Dedifferentiated amniotic fluid mesenchymal stem cell (primary cell): ENCODE results near the gene RASSF1.

ENCODE experiments used
- DNase-seq: peaks from one replicate; pipeline ENCODE4 v3.0.0-alpha.2; 2016; ENCODE audit errors: extremely low spot score

RASSF1 gene

GRCh38 chr3:50365842-50366220, 25.2 kb upstream of the RASSF1 start:
- DNase-seq, result no peak

GRCh38 chr3:50365080-50365841, 24.6 kb upstream of the RASSF1 start:
- DNase-seq, result no peak

- no peak for DNase-seq
Measured at GRCh38 chr3:50364573-50365079, 24.0 kb upstream of the RASSF1 start.

- no peak for DNase-seq
Measured at GRCh38 chr3:50359760-50360110, 19.1 kb upstream of the RASSF1 start.

- peak; percentile 100 for DNase-seq
Measured at GRCh38 chr3:50358911-50359759, 18.5 kb upstream of the RASSF1 start, which contains the start of gene TMEM115. Gene TMEM115 (minus strand): TSS chr3:50359521. CDS start chr3:50359063, 458 bp downstream.

GRCh38 chr3:50358355-50358910, 17.8 kb upstream of the RASSF1 start:
- DNase-seq, result no peak

- no peak for DNase-seq
Measured at GRCh38 chr3:50357481-50357880, 16.8 kb upstream of the RASSF1 start.

- no peak for DNase-seq
Measured at GRCh38 chr3:50356553-50356952, 15.9 kb upstream of the RASSF1 start.

DNA sequence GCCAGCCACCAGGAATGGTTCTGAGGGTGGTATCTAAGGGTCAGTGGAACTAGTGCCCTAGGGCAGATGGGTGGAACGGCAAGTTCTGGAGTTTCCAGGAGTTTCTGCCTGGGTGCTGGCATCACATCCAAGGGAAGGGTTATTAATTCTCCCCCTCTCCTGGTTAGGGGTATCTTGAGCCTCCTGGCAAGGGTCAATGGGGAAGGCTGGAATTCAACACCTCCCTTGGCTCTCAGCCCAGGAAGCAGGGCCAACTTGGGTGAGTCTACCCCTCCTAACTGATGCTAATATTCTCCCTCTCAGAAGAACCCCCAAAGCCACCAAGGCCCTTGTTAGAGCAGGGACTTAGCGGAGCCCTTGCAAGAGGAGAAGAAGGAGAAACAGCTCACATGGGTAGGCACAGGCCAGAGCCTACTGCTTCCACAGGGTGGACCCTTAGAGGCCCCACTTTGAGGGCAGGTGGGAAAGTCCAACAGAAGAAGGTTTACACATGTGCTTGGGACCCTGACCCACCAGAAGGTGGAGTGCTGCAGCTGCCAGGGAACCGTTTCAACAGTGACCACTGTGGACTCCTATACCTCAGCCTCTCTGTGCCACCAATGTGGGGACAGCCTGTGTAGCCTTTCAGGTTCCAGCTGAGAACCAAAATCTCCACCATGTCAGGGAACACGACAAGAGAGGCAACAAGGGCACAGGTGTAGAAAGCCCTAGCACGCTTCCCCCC, 15.4 kb upstream of the RASSF1 start:
- DNase-seq, result no peak

- DNase-seq, result no peak
Measured at GRCh38 chr3:50354850-50355249, 14.2 kb upstream of the RASSF1 start.

- DNase-seq, result no peak
Measured at GRCh38 chr3:50354186-50354764, 13.6 kb upstream of the RASSF1 start.

DNA sequence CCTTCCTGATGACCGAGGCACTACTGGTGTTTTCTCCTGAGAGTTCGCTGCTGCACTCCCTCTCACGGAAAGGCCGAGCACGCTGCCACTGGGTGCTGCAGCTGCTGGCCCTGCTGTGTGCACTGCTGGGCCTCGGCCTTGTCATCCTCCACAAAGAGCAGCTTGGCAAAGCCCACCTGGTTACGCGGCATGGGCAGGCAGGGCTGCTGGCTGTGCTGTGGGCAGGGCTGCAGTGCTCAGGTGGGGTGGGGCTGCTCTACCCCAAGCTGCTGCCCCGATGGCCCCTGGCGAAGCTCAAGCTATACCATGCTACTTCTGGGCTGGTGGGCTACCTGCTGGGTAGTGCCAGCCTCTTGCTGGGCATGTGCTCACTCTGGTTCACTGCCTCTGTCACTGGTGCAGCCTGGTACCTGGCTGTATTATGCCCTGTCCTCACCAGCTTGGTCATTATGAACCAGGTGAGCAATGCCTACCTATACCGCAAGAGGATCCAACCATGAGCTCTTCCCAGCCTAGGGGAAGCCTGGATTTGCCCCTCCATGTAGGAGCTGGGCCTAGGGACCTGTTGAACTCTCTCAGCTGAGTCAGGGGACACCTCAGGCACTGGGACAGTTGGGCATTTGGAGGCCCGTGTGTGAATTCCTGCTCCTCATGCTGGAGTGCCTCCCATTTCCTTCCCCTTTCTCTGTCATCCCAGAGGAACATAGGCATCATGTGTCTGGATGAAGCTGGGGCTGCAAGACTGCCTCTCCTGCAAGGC, 12.8 kb upstream of the RASSF1 start:
- DNase-seq, result no peak

DNA sequence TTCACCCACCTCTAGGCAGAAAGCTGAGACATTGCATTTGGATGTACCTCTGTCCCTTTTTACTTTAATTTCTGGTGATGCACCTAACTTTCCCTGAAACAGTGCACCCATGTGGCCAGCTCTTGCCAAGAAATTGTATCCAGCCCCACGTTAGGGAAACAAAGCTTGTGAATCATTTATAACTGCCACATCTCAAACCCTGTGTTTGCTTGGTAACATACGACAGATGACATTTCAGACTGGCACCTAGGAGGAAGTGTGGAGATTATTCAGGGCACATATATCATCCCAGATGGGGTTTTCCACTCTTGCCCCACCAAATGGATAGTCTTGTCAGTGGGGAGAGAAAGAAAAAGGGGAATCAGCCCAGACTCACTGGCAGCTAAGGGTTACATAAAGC, 12.1 kb upstream of the RASSF1 start:
- no peak for DNase-seq

DNA sequence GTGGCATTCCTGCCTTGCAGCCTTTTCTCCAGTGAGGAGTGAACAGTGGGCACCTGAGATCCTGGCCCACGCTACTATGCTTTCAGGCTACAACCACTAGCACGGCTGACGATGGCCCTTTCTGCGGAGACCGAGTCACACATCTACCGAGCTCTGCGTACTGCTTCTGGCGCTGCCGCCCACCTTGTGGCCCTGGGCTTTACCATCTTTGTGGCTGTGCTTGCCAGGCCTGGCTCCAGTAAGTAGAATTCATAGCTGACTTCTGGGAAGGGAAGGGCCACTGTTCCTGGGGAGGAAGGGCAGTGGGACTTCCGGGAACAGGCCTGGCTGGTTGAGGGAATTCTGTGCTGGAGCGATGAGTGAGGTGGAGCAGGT, 10.7 kb upstream of the RASSF1 start:
- no peak for DNase-seq

- peak; percentile 90 for DNase-seq
Measured at GRCh38 chr3:50350527-50351322, 10.1 kb upstream of the RASSF1 start, which contains the start of the genes CYB561D2 and NPRL2. Gene CYB561D2 (plus strand): TSS chr3:50350862. CDS start chr3:50351434, 572 bp downstream. Gene NPRL2 (minus strand): TSS chr3:50350775. CDS start chr3:50350652, 123 bp downstream.

- DNase-seq, result no peak
Measured at GRCh38 chr3:50350213-50350526, 9.5 kb upstream of the RASSF1 start.

- peak; percentile 62 for DNase-seq
Measured at GRCh38 chr3:50347187-50347813, 6.7 kb upstream of the RASSF1 start.

- no peak for DNase-seq
Measured at GRCh38 chr3:50345586-50346234, 5.1 kb upstream of the RASSF1 start, which contains the start of gene ZMYND10. Gene ZMYND10 (minus strand): TSS chr3:50345732. CDS start chr3:50345579, 153 bp downstream.

DNA sequence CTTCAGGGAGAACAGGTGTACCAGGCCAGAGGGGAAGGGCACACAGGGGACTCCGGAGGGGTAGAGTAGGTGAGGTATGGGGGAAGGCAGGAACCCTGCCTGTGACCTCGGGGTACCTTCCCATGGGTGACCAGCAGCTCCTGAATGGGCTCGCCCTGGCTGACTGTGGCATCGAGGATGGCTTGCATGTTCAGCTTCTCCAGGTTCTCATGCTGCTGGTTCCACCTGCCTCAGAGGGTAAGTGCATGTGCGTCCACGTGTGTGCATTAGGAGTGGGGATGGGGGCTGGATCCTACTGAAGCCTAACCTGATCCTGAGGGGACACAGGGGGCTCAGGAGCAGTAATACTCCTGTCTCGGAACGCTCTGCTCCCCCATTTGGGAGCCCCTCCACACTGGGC, 4.4 kb upstream of the RASSF1 start:
- DNase-seq, result no peak
